A172 (cell line): ENCODE measurements around the gene SAMD5. TPM values are rescaled to one million over a fixed set of nuclear protein-coding genes. Genes with fewer than 3 reads are reported as not detected.

ENCODE experiments used
- DNase-seq: peaks from one replicate; pipeline ENCODE4 v3.0.0-alpha.2; 2015; ENCODE audit warnings: low spot score
- total RNA-seq: library from RNA; depleted of rRNA; stranded (reverse); fragments of >200 nt; shearing (Covaris generic); gene quantifications from 2 replicates; pipeline ENCODE4 v1.2.3, GENCODE V29; 2014

SAMD5 gene
- total RNA-seq, 1 experiment from 2014 or later, result 2.7 TPM

DNA sequence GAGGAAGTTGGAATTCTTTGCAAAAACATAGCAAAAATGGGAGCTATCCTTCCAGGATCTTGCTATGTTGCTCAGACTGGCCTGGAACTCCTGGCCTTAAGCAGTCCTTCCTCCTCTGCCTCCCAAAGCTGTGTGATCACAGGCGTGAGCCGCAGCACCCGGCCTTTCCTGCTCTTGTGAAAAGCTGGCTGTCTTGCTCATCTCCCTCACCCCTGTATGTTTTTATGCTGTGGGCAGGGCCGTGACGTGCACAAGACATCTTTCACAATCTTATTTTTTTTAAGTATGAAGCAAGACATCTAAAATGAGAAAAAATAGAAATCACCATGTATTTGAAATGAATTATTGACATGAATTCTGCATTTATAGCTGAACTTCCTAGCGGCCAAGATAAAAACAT is 110.4 kb downstream of the SAMD5 start:
- no peak for DNase-seq
